Heart left ventricle (tissue), 16 donors: ENCODE measurements around the gene APMAP. TPM values are rescaled to one million over a fixed set of nuclear protein-coding genes. Genes with fewer than 3 reads are reported as not detected.

Source experiments
- ATAC-seq, 4 donors: fragments of 200-7000 bp; cut with Tn5 transposase; one replicate each; pipeline ENCODE4 v1.9.1; 2020 to 2022; ENCODE audit warnings: moderate library complexity in 4 of 4, mild to moderate bottlenecking in 3 of 4, moderate number of reproducible peaks in 1 of 4
- DNase-seq, 5 donors: peaks; one replicate each; pipeline ENCODE4 v3.0.0-alpha.2; 2020
- H3K27ac ChIP-seq, 12 donors: fragments of 200-600 bp; sonication (generic) in 4 of 12; one replicate each; pipeline versions ENCODE4 v1.5.0 to v1.8.0; 2016 to 2022; ENCODE audit warnings: mild to moderate bottlenecking in 2 of 12
- H3K27me3 ChIP-seq, 9 donors: fragments of 200-600 bp; sonication (generic) in 2 of 9; one replicate each; pipeline versions ENCODE4 v1.5.1 to v1.8.0; 2016 to 2022; ENCODE audit warnings: mild to moderate bottlenecking in 3 of 9
- H3K36me3 ChIP-seq, 9 donors: fragments of 200-600 bp; sonication (generic) in 2 of 9; one replicate each; pipeline versions ENCODE4 v1.5.0 to v1.8.0; 2018 to 2022; ENCODE audit warnings: mild to moderate bottlenecking in 2 of 9
- H3K4me1 ChIP-seq, 12 donors: fragments of 200-600 bp; sonication (generic) in 4 of 12; one replicate each; pipeline versions ENCODE4 v1.5.0 to v1.8.0; 2016 to 2022; ENCODE audit warnings: mild to moderate bottlenecking in 3 of 12
- H3K4me3 ChIP-seq, 12 donors: fragments of 200-600 bp; sonication (generic) in 4 of 12; one replicate each; pipeline versions ENCODE4 v1.5.0 to v1.8.0; 2017 to 2022; ENCODE audit warnings: mild to moderate bottlenecking in 9 of 12, moderate library complexity in 4 of 12
- H3K9me3 ChIP-seq, 12 donors: fragments of 200-600 bp; sonication (generic) in 4 of 12; one replicate each; pipeline versions ENCODE4 v1.5.0 to v1.8.0; 2016 to 2022; ENCODE audit warnings: mild to moderate bottlenecking in 1 of 12
- POLR2A ChIP-seq, 2 donors: fragments of 450-650 bp; IDR thresholded peaks; one replicate each; pipeline ENCODE4 v1.6.1; 2017; ENCODE audit warnings: antibody characterized with exemption in 2 of 2, mild to moderate bottlenecking in 2 of 2, moderate library complexity in 2 of 2
- WGBS, 4 donors: extraction: QIAGEN DNeasy Blood & Tissue Kit in 2 of 4; methylation state at CpG; one replicate each; pipeline versions ENCODE4 v1.1.5 to v1.1.7; 2013 to 2018; 5-methylcytosine and 5-hydroxymethylcytosine counted together
- intact Hi-C, 10 donors: fragments of 100-400 bp; cut with DNase I; formaldehyde crosslinking; loops; one replicate each; pipeline versions ENCODE4 v1.11.1 to v1.14.2; 2022
- long read RNA-seq, 3 donors: library from polyadenylated mRNA; unstranded; transcript quantifications; one replicate each; pipeline ENCODE4 v2.0.0, GENCODE V29; 2020 to 2021
- polyA plus RNA-seq, 2 donors: library from polyadenylated mRNA; stranded (reverse); fragments of 200-250 nt; gene quantifications; one replicate each; pipeline ENCODE4 v1.2.3, GENCODE V29; 2013
- total RNA-seq, 9 donors: library from RNA; depleted of rRNA in 2 of 9; stranded (reverse); fragments of >200 nt in 2 of 9; fragmentation: NEBNext Ultra II Directional in 3 of 9; extraction: Animal tissue kit (Norgen Biotek cat#: 25700) in 3 of 9; gene quantifications; one replicate each; pipeline versions ENCODE4 v1.1.0 to v1.2.4, GENCODE V29; 2016 to 2023
- TF ChIP-seq, protein P1 (sequence below), 12 donors: fragments of 200-600 bp; sonication (generic) in 4 of 12; IDR thresholded peaks; one replicate each; pipeline versions ENCODE4 v1.5.0 to v1.8.0; 2018 to 2022; ENCODE audit warnings: antibody characterized with exemption in 12 of 12, mild to moderate bottlenecking in 5 of 12
- donor health status: ischemic (EF 13 %, LVEDD 7.1; RV severe dilation, severe dysfunction).
- donor health status: healthy with polysubstance abuse.
- donor health status: DM: no; HTN: yes; CAD: no.
- donor health status: DM: no; HTN: no; CAD: no.
- donor health status: ischemic (EF 25% LVEDD 6.9; RV normal size, moderate dysfunction).
- donor health status: ischemic (EF 25% LVEDD 5.7; RV mildly dilated, moderate dysfunction).
- donor health status: healthy.
- donor health status: DM: yes; HTN: yes; CAD: no.
- donor health status: ischemic (EF 35%, LVEDD 5.7; RV mildly dilated, moderate dysfunction).
- donor health status: nonischemic (EF 11% LVEDD 7.7; RV severe dilation, severe dysfunction).
- donor health status: DM: yes; HTN: yes; CAD: no.
- donor health status: PGD.
- donor health status: ischemic (EF 29% LVEDD 5.4; RV normal size, mild dysfunction).
- donor health status: nonischemic (EF 23%, LVEDD 6.1; RV moderate dilation, normal function).

APMAP gene, protein sequence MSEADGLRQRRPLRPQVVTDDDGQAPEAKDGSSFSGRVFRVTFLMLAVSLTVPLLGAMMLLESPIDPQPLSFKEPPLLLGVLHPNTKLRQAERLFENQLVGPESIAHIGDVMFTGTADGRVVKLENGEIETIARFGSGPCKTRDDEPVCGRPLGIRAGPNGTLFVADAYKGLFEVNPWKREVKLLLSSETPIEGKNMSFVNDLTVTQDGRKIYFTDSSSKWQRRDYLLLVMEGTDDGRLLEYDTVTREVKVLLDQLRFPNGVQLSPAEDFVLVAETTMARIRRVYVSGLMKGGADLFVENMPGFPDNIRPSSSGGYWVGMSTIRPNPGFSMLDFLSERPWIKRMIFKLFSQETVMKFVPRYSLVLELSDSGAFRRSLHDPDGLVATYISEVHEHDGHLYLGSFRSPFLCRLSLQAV
- 10 to 100 TPM; 22.6 to 61.3 (median 31.9) TPM for total RNA-seq
- polyA plus RNA-seq: 10 to 100 TPM; 16.2 to 58.5 TPM
- long read RNA-seq, donor 1, transcript APMAP-201 (9 exons, 2,430 nt): major isoform, 49 of 74 reads
- long read RNA-seq, donor 1, partial matches to known transcripts: 12 of 74 reads
- long read RNA-seq, donor 1, other reads (novel, unspliced or antisense): 13 of 74 reads
- long read RNA-seq, donor 2, transcript APMAP-201 (9 exons, 2,430 nt): major isoform, 231 of 343 reads
- long read RNA-seq, donor 2, partial matches to known transcripts: 36 of 343 reads
- long read RNA-seq, donor 2, other reads (novel, unspliced or antisense): 75 of 343 reads
- long read RNA-seq, donor 3, transcript APMAP-201 (9 exons, 2,430 nt): major isoform, 59 of 87 reads
- long read RNA-seq, donor 3, partial matches to known transcripts: 10 of 87 reads
- long read RNA-seq, donor 3, other reads (novel, unspliced or antisense): 17 of 87 reads

DNA sequence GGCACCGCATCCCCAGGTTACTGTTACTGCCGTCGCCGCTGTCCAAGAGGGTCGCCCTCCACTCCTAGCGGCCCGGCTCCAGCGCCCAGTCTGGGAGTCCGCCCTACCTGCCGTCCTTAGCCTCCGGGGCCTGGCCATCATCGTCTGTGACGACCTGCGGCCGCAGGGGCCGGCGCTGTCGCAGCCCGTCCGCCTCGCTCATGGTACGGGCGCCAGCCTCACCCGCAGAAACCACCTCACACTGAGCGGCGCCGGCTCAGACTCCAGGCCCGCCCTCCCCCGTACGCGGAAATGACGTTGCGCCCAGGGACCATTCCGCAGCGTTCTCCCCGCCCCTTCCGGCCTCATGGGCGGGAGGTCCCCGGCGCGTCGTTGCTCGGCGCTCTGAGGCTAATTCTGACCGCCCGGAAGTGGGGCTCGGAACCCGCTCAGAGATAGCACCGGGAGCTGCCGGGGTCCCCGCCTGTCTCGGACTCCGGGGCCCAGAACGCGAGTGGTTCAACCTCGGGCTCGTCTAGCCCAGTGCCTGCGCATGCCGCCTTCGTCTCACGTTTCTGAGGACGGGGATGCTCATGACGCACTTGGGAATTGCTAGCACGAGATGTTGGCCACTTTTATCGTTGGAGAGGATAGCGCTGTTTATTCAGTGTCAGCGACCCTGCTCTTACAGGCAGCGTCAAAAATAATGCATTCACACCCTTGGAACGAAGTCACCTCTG is at the start of gene APMAP:
APMAP (minus strand) TSS at position 265 of the 719 bp plus-strand sequence; CDS start at position 202, 63 bp downstream.
- intact Hi-C loops: loop anchor here in 8 of 10 donors (1.0 to 10.0 kb wide), 9 partner anchors 185 to 412 kb away; partner anchors contain the start of genes ENTPD6 (in 4 of the 8), PYGB (in 3 of the 8) and GINS1 (in 1 of the 8)
- H3K4me1 ChIP-seq: peaks cover 0 to 60% (median 31%) of the 10 kb centered on the region in 12 donors
- no peaks in the 10 kb centered on the region for H3K27me3 ChIP-seq
- no peaks in the 10 kb centered on the region for H3K36me3 ChIP-seq
- DNase-seq (peak; percentile 96 to 98 (median 97)), ATAC-seq (peak; percentile 89 to 97 (median 96))
- peak; percentile 49 to 96 for TF ChIP-seq POLR2A (IDR thresholded peaks at IDR 0.05)
- TF ChIP-seq, protein P1, sequence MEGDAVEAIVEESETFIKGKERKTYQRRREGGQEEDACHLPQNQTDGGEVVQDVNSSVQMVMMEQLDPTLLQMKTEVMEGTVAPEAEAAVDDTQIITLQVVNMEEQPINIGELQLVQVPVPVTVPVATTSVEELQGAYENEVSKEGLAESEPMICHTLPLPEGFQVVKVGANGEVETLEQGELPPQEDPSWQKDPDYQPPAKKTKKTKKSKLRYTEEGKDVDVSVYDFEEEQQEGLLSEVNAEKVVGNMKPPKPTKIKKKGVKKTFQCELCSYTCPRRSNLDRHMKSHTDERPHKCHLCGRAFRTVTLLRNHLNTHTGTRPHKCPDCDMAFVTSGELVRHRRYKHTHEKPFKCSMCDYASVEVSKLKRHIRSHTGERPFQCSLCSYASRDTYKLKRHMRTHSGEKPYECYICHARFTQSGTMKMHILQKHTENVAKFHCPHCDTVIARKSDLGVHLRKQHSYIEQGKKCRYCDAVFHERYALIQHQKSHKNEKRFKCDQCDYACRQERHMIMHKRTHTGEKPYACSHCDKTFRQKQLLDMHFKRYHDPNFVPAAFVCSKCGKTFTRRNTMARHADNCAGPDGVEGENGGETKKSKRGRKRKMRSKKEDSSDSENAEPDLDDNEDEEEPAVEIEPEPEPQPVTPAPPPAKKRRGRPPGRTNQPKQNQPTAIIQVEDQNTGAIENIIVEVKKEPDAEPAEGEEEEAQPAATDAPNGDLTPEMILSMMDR (IDR thresholded peaks at IDR 0.05): peak in 1 of 12 donors; percentile 4
- H3K27ac ChIP-seq: peak within 1 kb of the TSS; percentile 81 to 99 (median 94)
- peak within 1 kb of the TSS; percentile 63 to 98 (median 78) for H3K4me3 ChIP-seq
- WGBS, 4 donors: 0 to 1% (median 0%) methylated on average over 44 to 69 of the region's 69 CpGs
- no peaks in the 10 kb centered on the region for H3K9me3 ChIP-seq

DNA sequence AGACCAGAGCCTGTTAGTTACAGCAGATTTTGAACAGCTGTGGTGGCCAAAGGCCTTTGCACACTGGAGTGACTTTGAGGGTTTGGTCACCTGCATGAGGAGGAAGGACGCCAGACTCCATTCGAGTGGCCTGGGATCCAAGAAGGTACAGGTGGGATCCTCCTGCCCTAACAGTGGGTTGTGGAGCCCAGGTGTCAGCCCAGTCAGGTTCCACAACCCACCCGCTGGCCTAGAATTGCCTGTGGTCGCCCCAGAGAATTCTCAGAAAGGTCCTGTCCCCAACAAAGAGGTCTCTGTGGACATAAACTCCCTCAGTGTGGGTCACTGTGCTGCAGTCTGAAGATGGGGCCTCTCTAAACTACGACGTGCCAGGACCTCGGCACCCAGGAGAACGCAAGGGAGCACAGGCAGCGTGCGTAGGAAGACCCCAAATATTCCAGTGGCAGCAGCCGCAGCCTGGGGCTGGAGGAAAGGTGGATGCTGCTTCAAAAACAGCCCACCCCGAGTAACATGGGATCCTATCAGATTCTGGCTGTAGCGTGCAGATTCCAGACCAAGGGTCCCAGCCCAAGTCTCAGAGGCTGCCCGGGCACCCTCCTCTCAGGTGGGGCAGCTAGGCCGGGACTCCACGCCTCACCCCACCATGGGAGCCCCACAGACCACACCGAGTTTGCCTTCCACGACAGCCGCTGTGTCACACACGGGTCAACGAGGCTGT is 49.4 kb upstream of the APMAP start:
- WGBS, 4 donors: 84 to 91% (median 85%) methylated on average over 15 to 21 of the region's 21 CpGs
- intact Hi-C loops: loop anchor here in 1 of 10 donors (2.0 kb wide), 1 partner anchor 15 kb away; no protein-coding TSS in a partner anchor
- ATAC-seq: no peak
- Histone ChIP-seq H3K27me3 (no peaks in the 10 kb centered on the region), H3K4me3 (no peak overlapping the region), H3K4me1 (peaks cover 24 to 99% (median 96%) of the 10 kb centered on the region in 12 donors), H3K9me3 (no peaks in the 10 kb centered on the region), H3K36me3 (peaks cover 0 to 15% (median 8%) of the 10 kb centered on the region in 9 donors), H3K27ac (peak overlapping the region in 11 of 12 donors; percentile 83 to 96 (median 91))
- no peak for TF ChIP-seq POLR2A (IDR thresholded peaks at IDR 0.05)
- TF ChIP-seq, protein P1 (IDR thresholded peaks at IDR 0.05): no peak
- peak in 2 of 5 donors; percentile 16 to 23 for DNase-seq

DNA sequence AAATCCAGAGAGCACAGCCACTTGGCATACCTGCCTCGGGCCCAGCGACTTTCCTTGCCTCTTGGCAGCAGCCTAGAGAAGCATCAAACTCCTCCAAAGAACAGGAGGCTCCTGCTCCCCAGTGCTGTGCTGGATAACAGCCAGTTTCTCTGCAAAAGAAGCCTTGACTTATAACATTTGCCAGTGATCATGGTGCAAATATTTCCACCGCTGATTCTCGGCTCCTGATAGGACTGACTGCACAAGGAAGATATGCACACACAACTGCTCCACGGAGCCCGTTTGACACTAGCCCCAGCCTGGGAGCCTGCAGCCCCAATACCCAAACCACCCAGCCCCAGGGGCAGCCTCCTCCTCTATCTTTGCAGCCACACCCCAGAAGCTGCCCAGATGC is 47.9 kb upstream of the APMAP start:
- H3K4me1 ChIP-seq: peaks cover 23 to 100% (median 99%) of the 10 kb centered on the region in 12 donors
- no peaks in the 10 kb centered on the region for H3K36me3 ChIP-seq
- H3K9me3 ChIP-seq: no peaks in the 10 kb centered on the region
- peak in 2 of 5 donors; percentile 39 to 51 for DNase-seq
- H3K27me3 ChIP-seq: no peaks in the 10 kb centered on the region
- H3K4me3 ChIP-seq: peak overlapping the region in 1 of 12 donors; percentile 6
- WGBS, 4 donors: 10 to 24% (median 15%) methylated on average over 6 of the region's 6 CpGs
- ATAC-seq: peak in 2 of 4 donors; percentile 1 to 2
- peak overlapping the region; percentile 76 to 96 (median 91) for H3K27ac ChIP-seq
- no peak for TF ChIP-seq POLR2A (IDR thresholded peaks at IDR 0.05)
- TF ChIP-seq, protein P1 (IDR thresholded peaks at IDR 0.05): no peak
- intact Hi-C loops: no loop called here
